H9 (cell line): ENCODE measurements around the gene PPP1R14C. TPM values are rescaled to one million over a fixed set of nuclear protein-coding genes. Genes with fewer than 3 reads are reported as not detected.

Source experiments
- DNase-seq: peaks from one replicate; pipeline ENCODE4 v3.0.0-alpha.2; 2017
- H2AFZ ChIP-seq: one replicate; pipeline ENCODE4 v1.6.1; 2013; ENCODE audit warnings: mild to moderate bottlenecking, low read length, control low read depth, moderate library complexity
- H2AK5ac ChIP-seq: 2 replicates; pipeline ENCODE4 v1.6.1; 2013; ENCODE audit warnings: low read length, control low read depth, mixed read lengths; ENCODE audit not compliant: insufficient read length
- H2BK120ac ChIP-seq: one replicate; pipeline ENCODE4 v1.6.1; 2013; ENCODE audit warnings: low read depth, mild to moderate bottlenecking, low read length, control low read depth, inconsistent platforms; ENCODE audit not compliant: poor library complexity, severe bottlenecking
- H2BK12ac ChIP-seq: 2 replicates; pipeline ENCODE4 v1.6.1; 2013; ENCODE audit warnings: low read length, control low read depth, mixed read lengths, low read depth; ENCODE audit not compliant: insufficient read length
- H2BK15ac ChIP-seq: 2 replicates; pipeline ENCODE4 v1.6.1; 2013; ENCODE audit warnings: low read depth, low read length, control low read depth
- H2BK20ac ChIP-seq: one replicate; pipeline ENCODE4 v1.6.1; 2013; ENCODE audit warnings: low read depth, mild to moderate bottlenecking, low read length, control low read depth, inconsistent platforms; ENCODE audit not compliant: poor library complexity, severe bottlenecking
- H2BK5ac ChIP-seq: 2 replicates; pipeline ENCODE4 v1.6.1; 2013; ENCODE audit warnings: low read length, control low read depth, mixed read lengths; ENCODE audit not compliant: insufficient read length
- H3K14ac ChIP-seq: 2 replicates; pipeline ENCODE4 v1.6.1; 2013; ENCODE audit warnings: low read length, control low read depth; ENCODE audit not compliant: insufficient read depth
- H3K18ac ChIP-seq: 2 replicates; pipeline ENCODE4 v1.6.1; 2013; ENCODE audit warnings: low read depth, mild to moderate bottlenecking, mixed read lengths, low read length, control low read depth; ENCODE audit not compliant: insufficient read length
- H3K23ac ChIP-seq: 2 replicates; pipeline ENCODE4 v1.6.1; 2013; ENCODE audit warnings: low read length, control low read depth, mixed read lengths, low read depth; ENCODE audit not compliant: insufficient read length
- H3K23me2 ChIP-seq: 2 replicates; pipeline ENCODE4 v1.6.1; 2013; ENCODE audit warnings: low read depth, mild to moderate bottlenecking, mixed read lengths, low read length, control low read depth; ENCODE audit not compliant: insufficient read length, poor library complexity, severe bottlenecking
- H3K27ac ChIP-seq: 2 replicates; pipeline ENCODE4 v1.5.1; 2013; ENCODE audit warnings: low read length, control low read depth, mixed read lengths, low read depth; ENCODE audit not compliant: insufficient read length
- H3K27me3 ChIP-seq: 2 replicates; pipeline ENCODE4 v1.6.1; 2013; ENCODE audit warnings: low read length, control low read depth, inconsistent platforms; ENCODE audit not compliant: insufficient read depth
- H3K4ac ChIP-seq: 2 replicates; pipeline ENCODE4 v1.6.1; 2013; ENCODE audit warnings: low read depth, mild to moderate bottlenecking, control low read depth, inconsistent platforms, low read length, moderate library complexity
- H3K4me1 ChIP-seq: 2 replicates; pipeline ENCODE4 v1.6.1; 2013; ENCODE audit warnings: low read length, control low read depth, inconsistent platforms; ENCODE audit not compliant: insufficient read depth
- H3K4me2 ChIP-seq: 2 replicates; pipeline ENCODE4 v1.6.1; 2013; ENCODE audit warnings: low read length, control low read depth, mixed read lengths; ENCODE audit not compliant: insufficient read length, insufficient read depth
- H3K56ac ChIP-seq: 2 replicates; pipeline ENCODE4 v1.6.1; 2013; ENCODE audit warnings: low read depth, mild to moderate bottlenecking, mixed read lengths, low read length, control low read depth; ENCODE audit not compliant: insufficient read length
- H3K79me1 ChIP-seq: 2 replicates; pipeline ENCODE4 v1.6.1; 2013; ENCODE audit warnings: low read depth, mild to moderate bottlenecking, moderate library complexity, low read length, control low read depth, inconsistent platforms; ENCODE audit not compliant: insufficient read depth, poor library complexity, severe bottlenecking
- H3K79me2 ChIP-seq: 2 replicates; pipeline ENCODE4 v1.6.1; 2013; ENCODE audit warnings: low read length, control low read depth, inconsistent platforms; ENCODE audit not compliant: insufficient read depth
- H3K9ac ChIP-seq: 2 replicates; pipeline ENCODE4 v1.6.1; 2013; ENCODE audit warnings: low read length, control low read depth, mixed read lengths; ENCODE audit not compliant: insufficient read length; ENCODE audit errors: extremely low read depth
- H3K9me3 ChIP-seq: one replicate; pipeline ENCODE4 v1.6.1; 2013; ENCODE audit warnings: low read depth, low read length, inconsistent platforms; ENCODE audit not compliant: control insufficient read depth
- H3T11ph ChIP-seq: one replicate; pipeline ENCODE4 v1.6.1; 2013; ENCODE audit warnings: mild to moderate bottlenecking, low read length, control low read depth, inconsistent platforms
- H4K20me1 ChIP-seq: one replicate; pipeline ENCODE4 v1.6.1; 2013; ENCODE audit not compliant: control insufficient read depth, insufficient read length, insufficient read depth
- H4K5ac ChIP-seq: 2 replicates; pipeline ENCODE4 v1.6.1; 2013; ENCODE audit warnings: low read depth, mild to moderate bottlenecking, mixed read lengths, low read length, control low read depth; ENCODE audit not compliant: insufficient read length
- H4K8ac ChIP-seq: replicated peaks from 2 replicates; pipeline ENCODE4 v1.6.1; 2013; ENCODE audit warnings: low read length, control low read depth, mixed read lengths, low read depth; ENCODE audit not compliant: insufficient read length
- H4K91ac ChIP-seq: 2 replicates; pipeline ENCODE4 v1.6.1; 2013; ENCODE audit warnings: low read depth, mild to moderate bottlenecking, moderate library complexity, mixed read lengths, low read length, control low read depth; ENCODE audit not compliant: insufficient read length
- H3K27ac Mint-ChIP-seq, 3 experiments: 2 replicates in 2 of 3; 3 replicates in 1 of 3; pipeline ENCODE4 v1.8.0; 2020 to 2021; ENCODE audit warnings: mixed read lengths in 3 of 3, mild to moderate bottlenecking in 1 of 3, moderate library complexity in 1 of 3
- H3K27me3 Mint-ChIP-seq: 2 replicates; pipeline ENCODE4 v1.8.0; 2021; ENCODE audit warnings: low read depth, mild to moderate bottlenecking, moderate library complexity, mixed read lengths
- H3K36me3 Mint-ChIP-seq, 3 experiments: 2 replicates in 2 of 3; 3 replicates in 1 of 3; pipeline ENCODE4 v1.8.0; 2020 to 2021; ENCODE audit warnings: low read depth in 3 of 3, mixed read lengths in 3 of 3; ENCODE audit not compliant: insufficient read depth in 1 of 3
- H3K4me1 Mint-ChIP-seq, 2 experiments: 2 replicates each; pipeline ENCODE4 v1.8.0; 2020; ENCODE audit warnings: mixed read lengths in 2 of 2
- H3K4me3 Mint-ChIP-seq, 2 experiments: 2 replicates in 1 of 2; 3 replicates in 1 of 2; pipeline ENCODE4 v1.8.0; 2020 to 2021; ENCODE audit warnings: mild to moderate bottlenecking in 2 of 2, mixed read lengths in 2 of 2, moderate library complexity in 1 of 2
- H3K9me3 Mint-ChIP-seq, 2 experiments: 2 replicates in 1 of 2; 3 replicates in 1 of 2; pipeline ENCODE4 v1.8.0; 2020; ENCODE audit warnings: mild to moderate bottlenecking in 2 of 2, mixed read lengths in 2 of 2, moderate library complexity in 1 of 2
- CTCF ChIP-seq: fragments of 200-600 bp; sonication (generic); conservative IDR thresholded peaks from 3 replicates; pipeline ENCODE4 v1.8.0; 2021; ENCODE audit warnings: antibody characterized with exemption, mild to moderate bottlenecking
- WGBS: extraction: QIAGEN DNeasy Blood & Tissue Kit; methylation state at CpG from one replicate; pipeline ENCODE4 v1.1.7; 2013; ENCODE audit warnings: missing lambda C conversion rate, low lambda C conversion rate, mixed read lengths; ENCODE audit not compliant: insufficient read length; ENCODE audit errors: extremely low coverage; 5-methylcytosine and 5-hydroxymethylcytosine counted together
- total RNA-seq: library from RNA; stranded (reverse); gene quantifications from 2 replicates; pipeline ENCODE4 v1.2.1, GENCODE V29; 2021

The PPP1R14C gene
- total RNA-seq, 1 experiment from 2014 or later: 0.37 TPM

GRCh38 chr6:150263765-150264404 lies 121.0 kb downstream of the PPP1R14C start:
- H3T11ph ChIP-seq: no peak overlapping the region
- no peak overlapping the region for H3K9ac ChIP-seq
- H3K9me3 ChIP-seq: no peaks in the 10 kb centered on the region
- H3K79me2 ChIP-seq: no peaks in the 10 kb centered on the region
- no peaks in the 10 kb centered on the region for H3K36me3 Mint-ChIP-seq
- H3K27me3 ChIP-seq: no peaks in the 10 kb centered on the region
- no peaks in the 10 kb centered on the region for H3K23me2 ChIP-seq
- no peak overlapping the region for H3K14ac ChIP-seq
- no peak overlapping the region; a peak in 1 of 7 replicates for H3K27ac Mint-ChIP-seq
- no peak for TF ChIP-seq CTCF
- peaks cover 10% of the 10 kb centered on the region in 2 experiments for H3K4me1 Mint-ChIP-seq
- H2BK12ac ChIP-seq: no peak overlapping the region
- H3K4me1 ChIP-seq: peaks cover 2% of the 10 kb centered on the region; the same call in 1 of the 2 replicates
- no peak overlapping the region for H3K56ac ChIP-seq
- no peak overlapping the region for H4K8ac ChIP-seq
- no peak overlapping the region for H4K5ac ChIP-seq
- H2AK5ac ChIP-seq: no peak overlapping the region
- H4K91ac ChIP-seq: no peak overlapping the region
- no peak overlapping the region for H2BK20ac ChIP-seq
- H3K18ac ChIP-seq: no peak overlapping the region
- H3K4ac ChIP-seq: no peak overlapping the region
- no peaks in the 10 kb centered on the region; the same call in 1 of the 2 replicates for H3K27me3 Mint-ChIP-seq
- H3K79me1 ChIP-seq: no peaks in the 10 kb centered on the region
- H2BK15ac ChIP-seq: no peak overlapping the region
- no peak overlapping the region for H3K27ac ChIP-seq
- H2BK120ac ChIP-seq: no peak overlapping the region
- no peak overlapping the region for H3K23ac ChIP-seq
- no CpG with 5 or more reads among the region's 19 CpGs for WGBS
- H3K4me2 ChIP-seq: no peak overlapping the region
- H3K4me3 Mint-ChIP-seq: no peak overlapping the region
- DNase-seq: no peak
- H3K9me3 Mint-ChIP-seq: peaks cover under 1 to 3% of the 10 kb centered on the region in 2 experiments
- H2AFZ ChIP-seq: no peak overlapping the region
- no peaks in the 10 kb centered on the region for H4K20me1 ChIP-seq
- no peak overlapping the region for H2BK5ac ChIP-seq
